K562 (cell line): ENCODE measurements around the gene DDAH1. TPM values are rescaled to one million over a fixed set of nuclear protein-coding genes. Genes with fewer than 3 reads are reported as not detected.

ENCODE experiments used
- ATAC-seq: fragments of 200-7000 bp; cut with Tn5 transposase; 3 replicates; pipeline ENCODE4 v1.9.1; 2020; ENCODE audit warnings: moderate library complexity
- BruUV-seq: library from RNA; stranded (reverse); fragments of 400-500 nt; replicated peaks from 2 replicates; lab custom pipeline; 2021; lab: Mats Ljungman, UMichigan
- CTCF ChIA-PET: fragments of 300-600 bp; formaldehyde crosslinking; extraction: SDS; loops from one replicate; lab custom pipeline; 2021; ENCODE audit warnings: low intra/inter-chr PET ratio; lab: Yijun Ruan, JAX
- POLR2A ChIA-PET: fragments of 300-600, 350-650 bp; sonication (Branson Sonifier 250); formaldehyde crosslinking; extraction: SDS; loops from one replicate; lab custom pipeline; 2021; ENCODE audit warnings: antibody characterized with exemption, inconsistent platforms; lab: Yijun Ruan, JAX
- DNase-seq, 4 experiments: peaks; one replicate each; pipeline versions ENCODE4 v3.0.0 to v3.0.0-alpha.2; 2011 to 2018; ENCODE audit warnings: low spot score in 3 of 4, mixed read lengths in 3 of 4; ENCODE audit errors: extremely low read depth in 1 of 4
- FAIRE-seq: peaks from 2 replicates; lab custom pipeline; 2011; peaks lifted over from hg19 to GRCh38; lab: Jason Lieb, UNC
- H2AFZ ChIP-seq: 2 replicates; pipeline ENCODE4 v1.6.0; 2011; ENCODE audit warnings: low read depth, low read length, control low read depth, inconsistent platforms
- H3K27ac ChIP-seq: fragments of 200-600 bp; 3 replicates; pipeline ENCODE4 v1.8.0; 2011; ENCODE audit warnings: low read depth, mild to moderate bottlenecking, control low read depth, inconsistent platforms, low read length, moderate library complexity, mixed read lengths; ENCODE audit errors: extremely low read depth
- H3K27me3 ChIP-seq, 2 experiments: fragments of 300-600 bp in 1 of 2; 2 replicates in 1 of 2; 3 replicates in 1 of 2; pipeline versions ENCODE4 v1.6.0 to v1.8.0; 2011; ENCODE audit warnings: inconsistent platforms in 2 of 2, low read length in 2 of 2, mild to moderate bottlenecking in 1 of 2, mixed read lengths in 1 of 2, moderate library complexity in 1 of 2; ENCODE audit not compliant: control insufficient read depth in 2 of 2, insufficient read depth in 2 of 2
- H3K36me3 ChIP-seq: fragments of 300-600 bp; 3 replicates; pipeline ENCODE4 v1.8.0; 2011; ENCODE audit warnings: mild to moderate bottlenecking, low read length, inconsistent platforms; ENCODE audit not compliant: control insufficient read depth, insufficient read depth
- H3K4me1 ChIP-seq, 2 experiments: fragments of 200-600 bp in 1 of 2; replicated peaks in 1 of 2; 2 replicates in 1 of 2; 3 replicates in 1 of 2; pipeline versions ENCODE4 v1.5.1 to v1.8.0; 2011; ENCODE audit warnings: inconsistent platforms in 2 of 2, low read length in 2 of 2, mild to moderate bottlenecking in 1 of 2, mixed read lengths in 1 of 2, moderate library complexity in 1 of 2; ENCODE audit not compliant: control insufficient read depth in 2 of 2, insufficient read depth in 2 of 2
- H3K4me2 ChIP-seq: 2 replicates; pipeline ENCODE4 v1.6.1; 2011; ENCODE audit warnings: low read length, control low read depth, inconsistent platforms, mixed read lengths; ENCODE audit not compliant: insufficient read depth
- H3K4me3 ChIP-seq: fragments of 200-600 bp; sonication (generic), shearing (Covaris generic); 2 replicates; pipeline ENCODE4 v1.5.1; 2016; ENCODE audit warnings: control low read depth, inconsistent platforms
- H3K79me2 ChIP-seq: fragments of 200-600 bp; 3 replicates; pipeline ENCODE4 v1.8.0; 2011; ENCODE audit warnings: low read length, inconsistent platforms; ENCODE audit not compliant: control insufficient read depth, insufficient read depth
- H3K9ac ChIP-seq, 2 experiments: 2 replicates each; pipeline versions ENCODE4 v1.6.0 to v1.6.1; 2011; ENCODE audit warnings: low read depth in 2 of 2, low read length in 2 of 2, control low read depth in 1 of 2, inconsistent platforms in 1 of 2, mild to moderate bottlenecking in 1 of 2, mixed read lengths in 1 of 2; ENCODE audit not compliant: insufficient read depth in 1 of 2
- H3K9me1 ChIP-seq: one replicate; pipeline ENCODE4 v1.6.0; 2011; ENCODE audit warnings: inconsistent platforms, mild to moderate bottlenecking, low read length, moderate library complexity; ENCODE audit not compliant: control insufficient read depth, insufficient read depth
- H3K9me3 ChIP-seq: replicated peaks from 2 replicates; pipeline ENCODE4 v1.5.1; 2011; ENCODE audit warnings: low read depth, low read length, inconsistent platforms; ENCODE audit not compliant: control insufficient read depth, insufficient read depth
- H4K20me1 ChIP-seq: replicated peaks from 2 replicates; pipeline ENCODE4 v1.6.1; 2011; ENCODE audit warnings: low read length, inconsistent platforms, mixed read lengths; ENCODE audit not compliant: control insufficient read depth, insufficient read depth
- CTCF ChIP-seq, 3 experiments: IDR thresholded peaks in 2 of 3; conservative IDR thresholded peaks in 1 of 3; 2 replicates each; pipeline ENCODE4 v1.5.1; 2011 to 2012; ENCODE audit warnings: low read length in 3 of 3, mild to moderate bottlenecking in 3 of 3, control low read depth in 2 of 3, improper control_type of control experiment in 1 of 3, inconsistent platforms in 1 of 3, low read depth in 1 of 3, mixed read lengths in 1 of 3, moderate library complexity in 1 of 3; ENCODE audit not compliant: insufficient read depth in 2 of 3
- DDX20 ChIP-seq: fragments of 450-650 bp; IDR thresholded peaks from 2 replicates; pipeline ENCODE4 v1.6.1; 2016; ENCODE audit warnings: missing genetic modification characterization, low read depth, mild to moderate bottlenecking, missing compliant biosample characterization, moderate library complexity
- EGR1 ChIP-seq: fragments of 450-650 bp; conservative IDR thresholded peaks from 2 replicates; pipeline ENCODE4 v1.6.1; 2017; ENCODE audit warnings: mild to moderate bottlenecking
- ESRRA ChIP-seq: fragments of 450-650 bp; IDR thresholded peaks from 2 replicates; pipeline ENCODE4 v1.6.1; 2014; ENCODE audit warnings: low read depth, mild to moderate bottlenecking, moderate library complexity, borderline replicate concordance
- FOXJ2 ChIP-seq: fragments of 200-800 bp; sonication (Bioruptor generic); IDR thresholded peaks from 2 replicates; pipeline ENCODE4 v1.6.1; 2016; ENCODE audit warnings: missing genetic modification characterization, missing compliant biosample characterization
- HDAC2 ChIP-seq: fragments of 450-650 bp; IDR thresholded peaks from 2 replicates; pipeline ENCODE4 v1.6.1; 2016; ENCODE audit warnings: mild to moderate bottlenecking
- KLF16 ChIP-seq: IDR thresholded peaks from 2 replicates; pipeline ENCODE4 v1.6.1; 2016; ENCODE audit warnings: antibody characterized with exemption
- LEF1 ChIP-seq: fragments of 450-650 bp; IDR thresholded peaks from 2 replicates; pipeline ENCODE4 v1.6.1; 2016; ENCODE audit warnings: mild to moderate bottlenecking
- MTA2 ChIP-seq: fragments of 450-650 bp; IDR thresholded peaks from 2 replicates; pipeline ENCODE4 v1.6.1; 2016; ENCODE audit warnings: low read depth
- NFE2L1 ChIP-seq: fragments of 450-650 bp; IDR thresholded peaks from 2 replicates; pipeline ENCODE4 v1.6.1; 2016; ENCODE audit warnings: missing genetic modification characterization, low read depth, mild to moderate bottlenecking, missing compliant biosample characterization, moderate library complexity, borderline replicate concordance
- NFXL1 ChIP-seq: fragments of 450-650 bp; formaldehyde crosslinking; IDR thresholded peaks from 2 replicates; pipeline ENCODE4 v1.4.0; 2021; ENCODE audit warnings: mild to moderate bottlenecking
- RAD51 ChIP-seq: fragments of 450-650 bp; IDR thresholded peaks from 2 replicates; pipeline ENCODE4 v1.7.1; 2016; ENCODE audit warnings: low read depth, mild to moderate bottlenecking, borderline replicate concordance
- RBM39 ChIP-seq: fragments of 200-400 bp; formaldehyde crosslinking; optimal IDR thresholded peaks from 2 replicates; pipeline ENCODE3; 2018; ENCODE audit warnings: low read depth, low read length
- SMAD4 ChIP-seq: fragments of 250-450 bp; sonication (Bioruptor Pico); conservative IDR thresholded peaks from 2 replicates; pipeline ENCODE4 v1.8.0; 2021; ENCODE audit warnings: inconsistent platforms, mild to moderate bottlenecking, moderate library complexity
- THAP7 ChIP-seq: fragments of 250-450 bp; sonication (Bioruptor Pico); IDR thresholded peaks from 2 replicates; pipeline ENCODE4 v1.5.0; 2021
- ZC3H11A ChIP-seq: IDR thresholded peaks from 2 replicates; pipeline ENCODE4 v1.6.1; 2012; ENCODE audit warnings: low read depth, low read length, improper control_type of control experiment
- ZNF512 ChIP-seq: IDR thresholded peaks from 2 replicates; pipeline ENCODE4 v1.6.1; 2016; ENCODE audit warnings: missing genetic modification characterization, missing compliant biosample characterization
- ZNF699 ChIP-seq: fragments of 250-450 bp; sonication (Bioruptor Pico); IDR thresholded peaks from 2 replicates; pipeline ENCODE4 v1.8.0; 2021; ENCODE audit warnings: mild to moderate bottlenecking, moderate library complexity; ENCODE audit not compliant: insufficient replicate concordance
- ZNF75A ChIP-seq: fragments of 450-650 bp; formaldehyde crosslinking; IDR thresholded peaks from 2 replicates; pipeline ENCODE4 v1.4.0; 2020; ENCODE audit warnings: mild to moderate bottlenecking
- ZNF77 ChIP-seq: fragments of 250-450 bp; sonication (Bioruptor Pico); IDR thresholded peaks from 2 replicates; pipeline ENCODE4 v1.5.0; 2020
- WGBS: fragments of 100-300 bp; shearing (Covaris generic); methylation state at CpG from one replicate; pipeline ENCODE4 v1.1.6; 2016; ENCODE audit warnings: low coverage, mixed read lengths; ENCODE audit not compliant: insufficient coverage; ENCODE audit errors: missing lambda C conversion rate; 5-methylcytosine and 5-hydroxymethylcytosine counted together
- in situ Hi-C: fragments of 300-500 bp; cut with MboI; formaldehyde crosslinking; loops from 4 replicates; pipeline ENCODE4 v1.15.0; 2018; ENCODE audit warnings: inconsistent platforms, mixed read lengths
- intact Hi-C: fragments of 100-400 bp; cut with micrococcal nuclease; formaldehyde crosslinking; loops from 2 replicates; pipeline ENCODE4 v1.14.2; 2022
- polyA plus RNA-seq, 8 experiments: library from polyadenylated mRNA; depleted of rRNA in 4 of 8; stranded (reverse) in 5 of 8; unstranded in 3 of 8; fragments of >200 nt; fragmentation: Nextera tagmentation in 2 of 8; fragmentation: Illumina TruSeq in 1 of 8; extraction: Ambion mirVana in 2 of 8; extraction: Trizol in 1 of 8; gene quantifications; 2 replicates each; pipeline versions ENCODE4 v1.2.1 to v1.2.3, GENCODE V29; 2011 to 2014; ENCODE audit warnings: inconsistent platforms in 1 of 8, missing spikeins in 1 of 8
- total RNA-seq, 7 experiments: library from RNA; depleted of rRNA in 6 of 7; stranded (reverse); fragments of >200 nt in 6 of 7; fragmentation: Illumina TruSeq in 2 of 7; extraction: Trizol in 2 of 7; gene quantifications; 2 replicates each; pipeline versions ENCODE4 v1.2.1 to v1.2.3, GENCODE V29; 2011 to 2021; ENCODE audit warnings: low replicate concordance in 1 of 7

Gene DDAH1
- total and polyA plus RNA-seq, 9 of the 15 experiments (the other 6 are each of a cell fraction or from before 2014, with no cell fraction given) = 0.04 to 0.24 (median 0.10) TPM

DNA sequence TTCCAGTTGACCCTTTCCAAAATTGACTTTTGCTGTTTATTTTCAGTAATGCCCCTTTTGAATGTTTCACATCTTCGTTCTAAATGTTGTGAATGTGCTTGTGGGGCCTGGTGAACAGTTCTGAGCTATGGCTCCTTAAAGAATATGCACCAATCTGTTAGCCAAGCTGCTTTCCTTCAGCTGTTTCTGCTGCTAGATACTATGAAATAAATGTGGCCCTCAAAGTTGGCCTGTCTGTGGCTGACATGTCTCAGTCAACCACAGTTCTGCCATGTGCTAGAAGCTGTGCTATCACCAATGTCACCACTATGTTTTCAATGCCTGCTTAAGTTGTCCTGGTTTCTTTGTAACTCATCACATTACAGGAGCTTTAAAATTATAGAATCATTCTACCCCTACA lies 101.9 kb downstream of the DDAH1 start:
- no TSS peak for BruUV-seq
- TF ChIP-seq RAD51 = no peak
- TF ChIP-seq THAP7 (CRISPR knock-in tag) = no peak
- TF ChIP-seq HDAC2 = no peak
- no peak for TF ChIP-seq ZNF77 (CRISPR knock-in tag)
- TF ChIP-seq ZC3H11A = no peak
- no peak for TF ChIP-seq ZNF699 (CRISPR knock-in tag)
- TF ChIP-seq KLF16 = no peak
- TF ChIP-seq NFE2L1 (tag) = no peak
- TF ChIP-seq SMAD4 (CRISPR knock-in tag) = no peak
- no peak for TF ChIP-seq RBM39
- TF ChIP-seq FOXJ2 = no peak
- TF ChIP-seq EGR1 = no peak
- no peak for TF ChIP-seq MTA2
- no peak for TF ChIP-seq ZNF75A (CRISPR knock-in tag)
- TF ChIP-seq ESRRA = no peak
- no peak for TF ChIP-seq ZNF512 (tag)
- TF ChIP-seq NFXL1 (CRISPR knock-in tag) = no peak
- no peak for TF ChIP-seq DDX20 (tag)
- TF ChIP-seq CTCF (IDR thresholded peaks at IDR 0.05 in 2 of 3, conservative IDR thresholded peaks at IDR 0.05 in 1 of 3; ENCODE audit: insufficient read depth in 2 of 3, low read depth in 1 of 3, low read length in 3 of 3) = no peak
- no peak for TF ChIP-seq LEF1
- TF ChIP-seq, all 486 proteins: peak for 0
- H3K27ac ChIP-seq = no peak overlapping the region
- no peaks in the 10 kb centered on the region for H3K79me2 ChIP-seq
- H3K9me1 ChIP-seq = no peaks in the 10 kb centered on the region
- DNase-seq (no peak), ATAC-seq (no peak), FAIRE-seq (no peak)
- H4K20me1 ChIP-seq = no peaks in the 10 kb centered on the region
- H3K36me3 ChIP-seq = no peaks in the 10 kb centered on the region
- no peaks in the 10 kb centered on the region for H3K27me3 ChIP-seq
- in situ Hi-C loops (no loop called here), intact Hi-C loops (no loop called here)
- no peak overlapping the region for H3K4me2 ChIP-seq
- H3K9ac ChIP-seq = no peak overlapping the region
- no peak overlapping the region for H3K4me3 ChIP-seq
- ChIA-PET POLR2A (interaction anchor here (0.7 to 1.2 kb wide), 2 partner anchors 13 to 39 kb away, joined by 3 to 4 read pairs; no protein-coding TSS in a partner anchor), CTCF (no interaction called here)
- WGBS = 0% methylated on average over 1 of the region's 1 CpG
- H3K4me1 ChIP-seq = no peaks in the 10 kb centered on the region
- H3K9me3 ChIP-seq = no peaks in the 10 kb centered on the region
- H2AFZ ChIP-seq = no peak overlapping the region
